MM.1S (cell line): ENCODE data around the gene KDM6A.

Source experiments
- DNase-seq: peaks from one replicate; pipeline ENCODE4 v3.0.0-alpha.2; 2015
- H2AFZ ChIP-seq: fragments of 300-600 bp; sonication (generic); 2 replicates; pipeline ENCODE4 v1.6.0; 2016; ENCODE audit warnings: antibody characterized with exemption, low read length
- H3F3A ChIP-seq: fragments of 300-600 bp; sonication (generic); 2 replicates; pipeline ENCODE4 v1.6.1; 2016; ENCODE audit warnings: mild to moderate bottlenecking, antibody characterized with exemption, low read length, moderate library complexity, mixed read lengths; ENCODE audit not compliant: insufficient read depth
- H3K27ac ChIP-seq: fragments of 300-600 bp; sonication (generic); 2 replicates; pipeline ENCODE4 v1.5.1; 2016; ENCODE audit warnings: mild to moderate bottlenecking, low read length
- H3K27me3 ChIP-seq: fragments of 300-600 bp; sonication (generic); replicated peaks from 2 replicates; pipeline ENCODE4 v1.6.0; 2016; ENCODE audit warnings: low read length; ENCODE audit not compliant: insufficient read depth
- H3K36me3 ChIP-seq: fragments of 300-600 bp; sonication (generic); replicated peaks from 2 replicates; pipeline ENCODE4 v1.6.1; 2016; ENCODE audit warnings: mild to moderate bottlenecking, low read length, mixed read lengths; ENCODE audit not compliant: insufficient read depth
- H3K4me1 ChIP-seq: fragments of 300-600 bp; sonication (generic); 2 replicates; pipeline ENCODE4 v1.6.1; 2016; ENCODE audit warnings: low read length, mixed read lengths
- H3K4me2 ChIP-seq: fragments of 300-600 bp; sonication (generic); 2 replicates; pipeline ENCODE4 v1.6.0; 2016; ENCODE audit warnings: low read depth, low read length
- H3K4me3 ChIP-seq: fragments of 300-600 bp; sonication (generic); 2 replicates; pipeline ENCODE4 v1.5.1; 2016; ENCODE audit warnings: low read length, mixed read lengths
- H3K79me2 ChIP-seq: fragments of 300-600 bp; sonication (generic); 2 replicates; pipeline ENCODE4 v1.6.1; 2016; ENCODE audit warnings: mixed run types, low read length, mixed read lengths
- H3K9ac ChIP-seq: fragments of 300-600 bp; sonication (generic); 2 replicates; pipeline ENCODE4 v1.6.1; 2016; ENCODE audit warnings: low read length, mixed read lengths
- H3K9me2 ChIP-seq: fragments of 300-600 bp; sonication (generic); replicated peaks from 2 replicates; pipeline ENCODE4 v1.6.1; 2016; ENCODE audit warnings: mild to moderate bottlenecking, low read length, mixed read lengths; ENCODE audit not compliant: insufficient read depth
- H3K9me3 ChIP-seq: fragments of 300-600 bp; sonication (generic); replicated peaks from 2 replicates; pipeline ENCODE4 v1.6.1; 2016; ENCODE audit warnings: mild to moderate bottlenecking, low read length, mixed read lengths; ENCODE audit not compliant: insufficient read depth
- H4K20me1 ChIP-seq: fragments of 300-600 bp; sonication (generic); 2 replicates; pipeline ENCODE4 v1.6.1; 2016; ENCODE audit warnings: mild to moderate bottlenecking, low read length, moderate library complexity, mixed read lengths; ENCODE audit not compliant: insufficient read depth
- EZH2 ChIP-seq: fragments of 300-600 bp; sonication (generic); optimal IDR thresholded peaks from 2 replicates; pipeline ENCODE3; 2017; ENCODE audit warnings: low read depth, mild to moderate bottlenecking, antibody characterized with exemption, low read length, mixed read lengths
- EZH2phosphoT487 ChIP-seq: fragments of 300-600 bp; sonication (generic); IDR thresholded peaks from 2 replicates; pipeline ENCODE4 v1.6.1; 2018; ENCODE audit warnings: antibody characterized with exemption, low read length
- TF ChIP-seq, protein P1 (sequence below): fragments of 300-600 bp; sonication (generic); IDR thresholded peaks from 2 replicates; pipeline ENCODE4 v1.5.1; 2016; ENCODE audit warnings: antibody characterized with exemption, low read length, mixed read lengths

Gene KDM6A

DNA sequence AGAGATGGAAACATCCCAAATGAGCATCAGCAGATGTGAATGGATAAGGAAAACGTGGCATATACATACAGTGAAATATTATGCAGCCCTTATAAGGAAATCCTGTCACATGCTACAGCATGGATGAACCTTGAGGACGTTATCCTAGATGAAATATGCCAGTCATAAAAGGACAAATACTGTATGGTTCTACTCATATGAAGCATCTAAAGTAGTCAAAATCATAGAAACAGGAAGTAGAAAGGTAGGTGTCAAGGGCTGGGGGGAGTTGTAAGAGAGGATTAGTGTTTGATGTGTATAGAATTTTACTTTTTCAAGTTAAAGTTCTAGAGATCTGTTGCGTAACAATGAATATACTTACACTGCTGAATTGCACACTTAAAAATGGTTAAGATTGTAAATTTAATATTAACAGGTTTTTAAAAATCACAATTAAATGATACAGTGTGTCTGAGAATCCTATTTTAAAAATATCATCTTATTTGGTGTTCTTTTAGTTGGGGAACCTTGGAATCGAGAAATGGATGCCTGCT is 58.5 kb downstream of the KDM6A start:
- Histone ChIP-seq H3K27me3 (no peaks in the 10 kb centered on the region), H3K4me2 (no peak overlapping the region), H4K20me1 (peaks cover 13% of the 10 kb centered on the region), H3K4me1 (no peaks in the 10 kb centered on the region), H3K79me2 (peaks cover 99% of the 10 kb centered on the region), H2AFZ (no peak overlapping the region), H3K4me3 (no peak overlapping the region), H3K36me3 (no peaks in the 10 kb centered on the region), H3F3A (no peaks in the 10 kb centered on the region), H3K27ac (no peak overlapping the region), H3K9me3 (no peaks in the 10 kb centered on the region), H3K9ac (no peak overlapping the region), H3K9me2 (no peaks in the 10 kb centered on the region)
- DNase-seq, result no peak
- TF ChIP-seq, protein P1, sequence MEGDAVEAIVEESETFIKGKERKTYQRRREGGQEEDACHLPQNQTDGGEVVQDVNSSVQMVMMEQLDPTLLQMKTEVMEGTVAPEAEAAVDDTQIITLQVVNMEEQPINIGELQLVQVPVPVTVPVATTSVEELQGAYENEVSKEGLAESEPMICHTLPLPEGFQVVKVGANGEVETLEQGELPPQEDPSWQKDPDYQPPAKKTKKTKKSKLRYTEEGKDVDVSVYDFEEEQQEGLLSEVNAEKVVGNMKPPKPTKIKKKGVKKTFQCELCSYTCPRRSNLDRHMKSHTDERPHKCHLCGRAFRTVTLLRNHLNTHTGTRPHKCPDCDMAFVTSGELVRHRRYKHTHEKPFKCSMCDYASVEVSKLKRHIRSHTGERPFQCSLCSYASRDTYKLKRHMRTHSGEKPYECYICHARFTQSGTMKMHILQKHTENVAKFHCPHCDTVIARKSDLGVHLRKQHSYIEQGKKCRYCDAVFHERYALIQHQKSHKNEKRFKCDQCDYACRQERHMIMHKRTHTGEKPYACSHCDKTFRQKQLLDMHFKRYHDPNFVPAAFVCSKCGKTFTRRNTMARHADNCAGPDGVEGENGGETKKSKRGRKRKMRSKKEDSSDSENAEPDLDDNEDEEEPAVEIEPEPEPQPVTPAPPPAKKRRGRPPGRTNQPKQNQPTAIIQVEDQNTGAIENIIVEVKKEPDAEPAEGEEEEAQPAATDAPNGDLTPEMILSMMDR, result no peak
- TF ChIP-seq EZH2 (no peak), EZH2phosphoT487 (no peak)

DNA sequence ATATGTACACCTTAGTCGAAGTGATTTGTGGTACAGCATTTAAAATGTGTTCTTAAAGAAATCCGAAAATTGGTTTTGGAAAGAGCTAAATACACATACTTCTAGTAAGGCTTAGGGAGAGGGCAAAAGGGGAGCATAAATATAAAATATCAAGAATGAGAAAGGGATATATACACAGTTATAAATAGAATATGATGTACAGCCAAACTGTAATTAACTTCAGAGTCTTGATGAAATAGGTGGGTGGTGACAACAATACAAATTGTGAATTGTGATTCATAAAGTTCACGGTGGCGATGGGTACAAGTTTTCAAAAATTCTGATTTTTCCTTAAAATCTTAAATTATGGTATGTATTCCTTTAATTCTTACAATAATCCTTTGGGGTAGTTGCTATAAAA is 62.2 kb downstream of the KDM6A start:
- Histone ChIP-seq H3K27ac (no peak overlapping the region), H4K20me1 (peaks cover 13% of the 10 kb centered on the region), H3K79me2 (peaks cover 99% of the 10 kb centered on the region), H2AFZ (no peak overlapping the region), H3K9me2 (no peaks in the 10 kb centered on the region), H3K36me3 (no peaks in the 10 kb centered on the region), H3K9me3 (no peaks in the 10 kb centered on the region), H3F3A (no peaks in the 10 kb centered on the region), H3K4me2 (no peak overlapping the region), H3K4me3 (no peak overlapping the region), H3K9ac (no peak overlapping the region), H3K4me1 (no peaks in the 10 kb centered on the region), H3K27me3 (no peaks in the 10 kb centered on the region)
- TF ChIP-seq, protein P1, result no peak
- TF ChIP-seq EZH2phosphoT487 (no peak), EZH2 (no peak)
- DNase-seq, result no peak

DNA sequence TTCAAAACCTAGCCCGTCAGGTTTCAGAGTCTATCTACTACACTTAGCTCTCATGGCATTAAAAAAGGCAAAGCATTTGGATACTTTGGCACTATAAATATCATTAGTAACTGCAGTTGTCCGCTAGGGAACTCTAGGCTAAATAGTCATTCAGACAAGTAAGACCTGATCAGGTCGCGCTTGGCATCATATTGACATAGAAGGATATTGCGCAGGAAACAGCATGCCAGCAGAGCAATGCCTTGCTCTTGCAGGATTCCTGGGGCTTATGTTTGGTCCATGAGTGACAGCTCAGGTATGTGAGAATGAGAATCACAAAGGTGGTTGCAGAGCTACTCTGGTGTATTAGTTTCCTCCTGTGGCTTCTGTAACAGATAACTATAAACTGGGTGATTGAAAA is 62.7 kb downstream of the KDM6A start:
- no peaks in the 10 kb centered on the region for H3K27me3 ChIP-seq
- TF ChIP-seq EZH2 (no peak), EZH2phosphoT487 (no peak)
- TF ChIP-seq, protein P1, result no peak
- peaks cover 13% of the 10 kb centered on the region for H4K20me1 ChIP-seq
- no peak for DNase-seq
- peaks cover 99% of the 10 kb centered on the region for H3K79me2 ChIP-seq
- no peaks in the 10 kb centered on the region for H3K9me2 ChIP-seq
- H3K4me2 ChIP-seq, result no peak overlapping the region
- no peaks in the 10 kb centered on the region for H3K9me3 ChIP-seq
- H3K4me1 ChIP-seq, result no peaks in the 10 kb centered on the region
- H2AFZ ChIP-seq, result no peak overlapping the region
- no peaks in the 10 kb centered on the region for H3K36me3 ChIP-seq
- no peak overlapping the region for H3K27ac ChIP-seq
- H3F3A ChIP-seq, result no peaks in the 10 kb centered on the region
- H3K9ac ChIP-seq, result no peak overlapping the region
- H3K4me3 ChIP-seq, result no peak overlapping the region
